OCI-LY1 (cell line): Measurements from ENCODE around the gene KIAA0319L.

Experiments used
- H2AFZ ChIP-seq: fragments of 200-600 bp; sonication (generic), shearing (Covaris generic); 2 replicates; pipeline ENCODE4 v1.6.0; 2014; ENCODE audit warnings: antibody characterized with exemption, mild to moderate bottlenecking, low read length
- H3F3A ChIP-seq: fragments of 200-600 bp; sonication (generic), shearing (Covaris generic); 2 replicates; pipeline ENCODE4 v1.6.0; 2014; ENCODE audit warnings: mild to moderate bottlenecking, antibody characterized with exemption, low read length, moderate library complexity; ENCODE audit not compliant: insufficient read depth
- H3K27ac ChIP-seq: fragments of 200-600 bp; sonication (generic); 2 replicates; pipeline ENCODE4 v1.5.1; 2014; ENCODE audit warnings: low read length, mixed run types, mild to moderate bottlenecking, low read depth; ENCODE audit not compliant: poor library complexity, severe bottlenecking
- H3K27me3 ChIP-seq: fragments of 200-600 bp; sonication (generic); 2 replicates; pipeline ENCODE4 v1.6.0; 2014; ENCODE audit warnings: antibody characterized with exemption, mild to moderate bottlenecking, low read length, moderate library complexity; ENCODE audit not compliant: insufficient read depth
- H3K36me3 ChIP-seq: fragments of 200-600 bp; sonication (generic); 2 replicates; pipeline ENCODE4 v1.6.1; 2014; ENCODE audit warnings: mild to moderate bottlenecking, antibody characterized with exemption, low read length, moderate library complexity, mixed read lengths; ENCODE audit not compliant: insufficient read depth
- H3K4me1 ChIP-seq: fragments of 200-600 bp; sonication (generic); 2 replicates; pipeline ENCODE4 v1.5.1; 2014; ENCODE audit warnings: mild to moderate bottlenecking, low read length, moderate library complexity; ENCODE audit not compliant: insufficient read depth, severe bottlenecking
- H3K4me2 ChIP-seq: fragments of 200-600 bp; sonication (generic), shearing (Covaris generic); 2 replicates; pipeline ENCODE4 v1.6.1; 2014; ENCODE audit warnings: low read length
- H3K4me3 ChIP-seq: fragments of 200-600 bp; sonication (generic); 2 replicates; pipeline ENCODE4 v1.5.1; 2014; ENCODE audit warnings: low read length, low read depth, mild to moderate bottlenecking, mixed read lengths; ENCODE audit not compliant: poor library complexity, severe bottlenecking
- H3K79me2 ChIP-seq: fragments of 200-600 bp; shearing (Covaris generic); 2 replicates; pipeline ENCODE4 v1.6.1; 2016; ENCODE audit warnings: mixed run types, low read length, mixed read lengths; ENCODE audit not compliant: insufficient read depth
- H3K9ac ChIP-seq: fragments of 200-600 bp; sonication (generic), shearing (Covaris generic); 2 replicates; pipeline ENCODE4 v1.6.1; 2014; ENCODE audit warnings: mild to moderate bottlenecking, low read length, mixed read lengths
- H3K9me2 ChIP-seq: fragments of 200-600 bp; sonication (generic), shearing (Covaris generic); 2 replicates; pipeline ENCODE4 v1.6.1; 2014; ENCODE audit warnings: low read depth, mild to moderate bottlenecking, low read length, mixed read lengths
- H3K9me3 ChIP-seq: fragments of 200-600 bp; shearing (Covaris generic); 2 replicates; pipeline ENCODE4 v1.6.1; 2014; ENCODE audit warnings: low read length, mixed read lengths
- H4K20me1 ChIP-seq: fragments of 200-600 bp; sonication (generic), shearing (Covaris generic); 2 replicates; pipeline ENCODE4 v1.6.0; 2016; ENCODE audit warnings: mild to moderate bottlenecking, low read length; ENCODE audit not compliant: insufficient read depth
- EZH2 ChIP-seq: fragments of 200-600 bp; sonication (generic), shearing (Covaris generic); IDR thresholded peaks from 2 replicates; pipeline ENCODE4 v1.8.0; 2017; ENCODE audit warnings: borderline replicate concordance, mixed run types, mild to moderate bottlenecking, antibody characterized with exemption, low read length, moderate library complexity, mixed read lengths
- TF ChIP-seq, protein P1 (sequence below): fragments of 200-600 bp; sonication (generic), shearing (Covaris generic); IDR thresholded peaks from 2 replicates; pipeline ENCODE4 v1.5.1; 2017; ENCODE audit warnings: mild to moderate bottlenecking, antibody characterized with exemption, low read length, moderate library complexity, mixed read lengths

Gene KIAA0319L

DNA sequence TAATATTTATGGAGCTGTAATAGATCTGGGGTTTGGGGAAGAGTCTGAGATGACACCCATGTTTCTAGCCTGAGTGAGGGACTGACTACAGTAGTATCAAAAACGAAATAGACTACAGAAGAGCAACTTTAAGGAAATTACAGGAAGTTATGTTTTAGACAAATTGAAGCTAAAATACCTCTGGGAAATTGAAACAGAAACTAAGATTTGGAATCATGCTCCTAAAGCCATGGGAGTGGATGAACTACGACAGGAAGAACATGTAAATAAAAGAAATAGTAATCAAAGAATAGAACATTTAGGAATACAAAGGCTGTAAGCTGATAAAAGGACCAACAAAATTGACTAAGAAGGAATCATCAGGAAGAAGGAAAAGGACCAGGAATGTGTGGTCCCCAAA, 68.9 kb downstream of the KIAA0319L start:
- no peaks in the 10 kb centered on the region for H3K4me1 ChIP-seq
- H3K4me2 ChIP-seq = no peak overlapping the region
- H3K27me3 ChIP-seq = no peaks in the 10 kb centered on the region
- no peaks in the 10 kb centered on the region for H4K20me1 ChIP-seq
- H3K79me2 ChIP-seq = no peaks in the 10 kb centered on the region
- H3K27ac ChIP-seq = no peak overlapping the region
- H2AFZ ChIP-seq = no peak overlapping the region
- H3F3A ChIP-seq = no peaks in the 10 kb centered on the region
- no peaks in the 10 kb centered on the region for H3K36me3 ChIP-seq
- no peak overlapping the region for H3K4me3 ChIP-seq
- H3K9me3 ChIP-seq = 0 out of 2 replicates have a peak, but pooled peaks cover 2% of the 10 kb centered on the region
- H3K9me2 ChIP-seq = no peaks in the 10 kb centered on the region
- no peak overlapping the region for H3K9ac ChIP-seq
- TF ChIP-seq, protein P1, sequence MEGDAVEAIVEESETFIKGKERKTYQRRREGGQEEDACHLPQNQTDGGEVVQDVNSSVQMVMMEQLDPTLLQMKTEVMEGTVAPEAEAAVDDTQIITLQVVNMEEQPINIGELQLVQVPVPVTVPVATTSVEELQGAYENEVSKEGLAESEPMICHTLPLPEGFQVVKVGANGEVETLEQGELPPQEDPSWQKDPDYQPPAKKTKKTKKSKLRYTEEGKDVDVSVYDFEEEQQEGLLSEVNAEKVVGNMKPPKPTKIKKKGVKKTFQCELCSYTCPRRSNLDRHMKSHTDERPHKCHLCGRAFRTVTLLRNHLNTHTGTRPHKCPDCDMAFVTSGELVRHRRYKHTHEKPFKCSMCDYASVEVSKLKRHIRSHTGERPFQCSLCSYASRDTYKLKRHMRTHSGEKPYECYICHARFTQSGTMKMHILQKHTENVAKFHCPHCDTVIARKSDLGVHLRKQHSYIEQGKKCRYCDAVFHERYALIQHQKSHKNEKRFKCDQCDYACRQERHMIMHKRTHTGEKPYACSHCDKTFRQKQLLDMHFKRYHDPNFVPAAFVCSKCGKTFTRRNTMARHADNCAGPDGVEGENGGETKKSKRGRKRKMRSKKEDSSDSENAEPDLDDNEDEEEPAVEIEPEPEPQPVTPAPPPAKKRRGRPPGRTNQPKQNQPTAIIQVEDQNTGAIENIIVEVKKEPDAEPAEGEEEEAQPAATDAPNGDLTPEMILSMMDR = no peak
- TF ChIP-seq EZH2 = no peak

DNA sequence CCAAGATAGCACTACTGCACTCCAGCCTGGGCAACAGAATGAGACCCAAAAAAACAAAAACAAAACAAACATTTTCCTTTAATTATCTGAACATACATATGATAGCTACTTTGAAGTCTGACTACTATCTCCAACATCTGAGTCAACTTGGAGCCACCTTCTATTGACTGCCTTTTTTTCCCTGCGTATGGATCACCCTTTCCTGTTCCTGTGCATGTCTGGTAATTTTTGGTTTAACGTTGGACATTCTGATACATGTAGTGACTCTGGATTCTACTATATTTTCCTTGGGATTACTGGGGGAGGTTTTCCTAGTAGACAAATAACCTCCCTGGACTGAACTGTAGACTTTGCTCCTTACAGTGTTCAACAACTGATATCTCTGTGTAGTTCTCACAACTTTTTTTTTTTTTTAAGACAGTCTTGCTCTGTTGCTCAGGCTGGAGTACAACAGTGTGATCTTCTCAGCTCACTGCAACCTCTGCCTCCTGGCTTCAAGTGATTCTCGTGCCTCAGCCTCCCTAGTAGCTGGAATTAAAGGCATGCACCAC, 70.3 kb downstream of the KIAA0319L start:
- Histone ChIP-seq H3K4me1 (no peaks in the 10 kb centered on the region), H2AFZ (no peak overlapping the region), H3F3A (no peaks in the 10 kb centered on the region), H3K4me3 (no peak overlapping the region), H4K20me1 (no peaks in the 10 kb centered on the region), H3K27me3 (no peaks in the 10 kb centered on the region), H3K27ac (no peak overlapping the region), H3K4me2 (no peak overlapping the region), H3K9me3 (no peaks in the 10 kb centered on the region), H3K9ac (no peak overlapping the region), H3K79me2 (no peaks in the 10 kb centered on the region), H3K36me3 (no peaks in the 10 kb centered on the region), H3K9me2 (no peaks in the 10 kb centered on the region)
- TF ChIP-seq EZH2 = no peak
- TF ChIP-seq, protein P1 = no peak

DNA sequence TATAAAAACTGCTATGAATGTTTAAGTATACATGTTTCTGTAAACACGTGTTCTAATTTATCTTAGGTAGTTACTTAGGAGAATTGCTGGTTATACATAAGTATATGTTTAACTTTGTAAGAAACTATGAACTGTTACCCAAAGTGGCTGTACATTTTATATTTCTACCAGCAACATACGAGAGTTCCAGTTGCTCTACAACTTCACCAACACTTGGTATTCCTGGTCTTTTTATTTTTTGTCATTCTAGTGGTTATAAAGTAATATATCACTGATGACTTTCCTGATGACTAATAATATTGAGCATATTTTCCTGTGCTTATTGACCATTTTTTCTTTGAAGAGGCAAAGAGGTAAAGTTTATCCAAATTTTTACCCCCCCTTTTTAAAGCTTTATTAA, 76.0 kb downstream of the KIAA0319L start:
- Histone ChIP-seq H3K36me3 (peaks cover 5% of the 10 kb centered on the region; the same call in 1 of the 2 replicates), H3K9ac (no peak overlapping the region), H3K4me3 (no peak overlapping the region), H2AFZ (no peak overlapping the region), H4K20me1 (no peaks in the 10 kb centered on the region), H3K4me1 (no peaks in the 10 kb centered on the region), H3K79me2 (no peaks in the 10 kb centered on the region), H3F3A (no peaks in the 10 kb centered on the region), H3K9me3 (0 out of 2 replicates have a peak, but pooled peaks cover 2% of the 10 kb centered on the region), H3K27ac (no peak overlapping the region), H3K9me2 (no peaks in the 10 kb centered on the region), H3K27me3 (no peaks in the 10 kb centered on the region), H3K4me2 (no peak overlapping the region)
- no peak for TF ChIP-seq EZH2
- TF ChIP-seq, protein P1 = no peak
